B cell (primary cell): ENCODE results near the gene MCM6. TPM values are rescaled to one million over a fixed set of nuclear protein-coding genes. Genes with fewer than 3 reads are reported as not detected.

Experiments used
- ATAC-seq: fragments of 200-7000 bp; cut with Tn5 transposase; one replicate; pipeline ENCODE4 v1.10.0; 2021; ENCODE audit warnings: low read depth, mild to moderate bottlenecking, moderate number of reproducible peaks, moderate library complexity
- CTCF ChIA-PET: fragments of 350-600 bp; sonication (Branson Sonifier 250); formaldehyde crosslinking; loops from one replicate; lab custom pipeline; 2021; ENCODE audit warnings: antibody characterized with exemption, inconsistent platforms; lab: Charles Lee
- POLR2A ChIA-PET: fragments of 350-600 bp; sonication (Branson Sonifier 250); formaldehyde crosslinking; loops from one replicate; lab custom pipeline; 2021; ENCODE audit warnings: antibody characterized with exemption; lab: Charles Lee
- DNase-seq: peaks from one replicate; pipeline ENCODE4 v3.0.0; 2013
- H2AFZ ChIP-seq: 2 replicates; pipeline ENCODE4 v1.6.1; 2012; ENCODE audit warnings: mild to moderate bottlenecking, low read depth, low read length; ENCODE audit not compliant: insufficient read depth, poor library complexity, severe bottlenecking
- H3K27ac ChIP-seq, 2 donors: 1 replicate in 1 of 2; 2 replicates in 1 of 2; pipeline ENCODE4 v1.5.1; 2012 to 2013; ENCODE audit warnings: low read length in 2 of 2, mild to moderate bottlenecking in 2 of 2, moderate library complexity in 1 of 2
- H3K27me3 ChIP-seq, 4 experiments: fragments of 200-600 bp in 1 of 4; sonication (generic) in 1 of 4; replicated peaks in 1 of 4; 1 replicate in 2 of 4; 2 replicates in 2 of 4; pipeline versions ENCODE4 v1.6.1 to v1.7.0; 2013 to 2016; ENCODE audit warnings: low read length in 3 of 4, mild to moderate bottlenecking in 2 of 4, mixed read lengths in 1 of 4, moderate library complexity in 1 of 4; ENCODE audit not compliant: insufficient read depth in 4 of 4, control insufficient read depth in 3 of 4; ENCODE audit errors: control extremely low read depth in 1 of 4
- H3K36me3 ChIP-seq, 2 experiments: replicated peaks in 1 of 2; 1 replicate in 1 of 2; 2 replicates in 1 of 2; pipeline versions ENCODE4 v1.6.1 to v1.7.1; 2013; ENCODE audit warnings: low read length in 1 of 2; ENCODE audit not compliant: insufficient read depth in 2 of 2, control insufficient read depth in 1 of 2; ENCODE audit errors: control extremely low read depth in 1 of 2, extremely low read depth in 1 of 2
- H3K4me1 ChIP-seq, 2 donors: fragments of 200-600 bp in 1 of 2; sonication (generic) in 1 of 2; 1 replicate in 1 of 2; 2 replicates in 1 of 2; pipeline versions ENCODE4 v1.5.1 to v1.6.1; 2013 to 2017; ENCODE audit warnings: low read length in 2 of 2; ENCODE audit not compliant: control insufficient read depth in 2 of 2, insufficient read depth in 2 of 2
- H3K4me2 ChIP-seq: replicated peaks from 2 replicates; pipeline ENCODE3; 2012; ENCODE audit warnings: mild to moderate bottlenecking, low read depth, low read length; ENCODE audit not compliant: poor library complexity, severe bottlenecking
- H3K4me3 ChIP-seq, 5 experiments: fragments of 200-600 bp in 1 of 5; sonication (generic) in 1 of 5; 1 replicate in 3 of 5; 2 replicates in 2 of 5; pipeline versions ENCODE4 v1.5.1 to v1.7.0; 2011 to 2016; ENCODE audit warnings: low read length in 4 of 5, mild to moderate bottlenecking in 4 of 5, low read depth in 2 of 5, control low read depth in 1 of 5, moderate library complexity in 1 of 5; ENCODE audit not compliant: insufficient read depth in 1 of 5; ENCODE audit errors: control extremely low read depth in 1 of 5, extremely low read depth in 1 of 5
- H3K79me2 ChIP-seq: fragments of 200-600 bp; sonication (generic); one replicate; pipeline ENCODE4 v1.6.0; 2016; ENCODE audit warnings: low read length; ENCODE audit not compliant: control insufficient read depth, insufficient read depth
- H3K9ac ChIP-seq: fragments of 200-600 bp; sonication (generic); 2 replicates; pipeline ENCODE4 v1.6.1; 2017; ENCODE audit warnings: mild to moderate bottlenecking, low read length, moderate library complexity
- H3K9me3 ChIP-seq, 3 donors: one replicate each; pipeline versions ENCODE4 v1.6.1 to v1.7.1; 2013; ENCODE audit warnings: low read length in 2 of 3; ENCODE audit not compliant: control insufficient read depth in 2 of 3, insufficient read depth in 1 of 3; ENCODE audit errors: control extremely low read depth in 1 of 3
- H4K20me1 ChIP-seq: 2 replicates; pipeline ENCODE4 v1.6.0; 2012; ENCODE audit warnings: mild to moderate bottlenecking, low read length; ENCODE audit not compliant: insufficient read depth, control insufficient read depth, poor library complexity, severe bottlenecking
- H3K27ac Mint-ChIP-seq: one replicate; pipeline ENCODE4 v1.8.0; 2021; ENCODE audit warnings: mixed read lengths
- H3K27me3 Mint-ChIP-seq: one replicate; pipeline ENCODE4 v1.8.0; 2021; ENCODE audit warnings: mixed read lengths
- H3K4me1 Mint-ChIP-seq: one replicate; pipeline ENCODE4 v1.8.0; 2021; ENCODE audit warnings: mixed read lengths
- H3K4me3 Mint-ChIP-seq: one replicate; pipeline ENCODE4 v1.8.0; 2021; ENCODE audit warnings: mixed read lengths
- H3K9me3 Mint-ChIP-seq: one replicate; pipeline ENCODE4 v1.8.0; 2022; ENCODE audit warnings: mixed read lengths; ENCODE audit not compliant: insufficient read depth
- EZH2 ChIP-seq: IDR thresholded peaks from 2 replicates; pipeline ENCODE4 v1.6.1; 2012; ENCODE audit warnings: borderline replicate concordance, low read depth, mild to moderate bottlenecking, moderate library complexity, low read length; ENCODE audit not compliant: insufficient read depth, poor library complexity, severe bottlenecking
- WGBS: methylation state at CpG from one replicate; pipeline ENCODE4 v1.1.5; 2013; ENCODE audit warnings: missing lambda C conversion rate; ENCODE audit not compliant: insufficient coverage; 5-methylcytosine and 5-hydroxymethylcytosine counted together
- intact Hi-C: fragments of 100-400 bp; cut with micrococcal nuclease; formaldehyde crosslinking; loops from one replicate; pipeline ENCODE4 v1.10.0; 2022
- polyA plus RNA-seq: library from polyadenylated mRNA; depleted of rRNA; stranded (reverse); fragments of >200 nt; gene quantifications from 2 replicates; pipeline ENCODE4 v1.2.3, GENCODE V29; 2012
- total RNA-seq, 2 donors: library from RNA; stranded (reverse); fragments of 120-200 nt in 1 of 2; gene quantifications; 1 replicate in 1 of 2; 2 replicates in 1 of 2; pipeline versions ENCODE4 v1.2.3 to v1.2.4, GENCODE V29; 2013 to 2022
- TF ChIP-seq, protein P1 (sequence below): fragments of 200-600 bp; IDR thresholded peaks from one replicate; pipeline ENCODE4 v1.8.0; 2022; ENCODE audit warnings: antibody characterized with exemption, mild to moderate bottlenecking

MCM6 gene
- total and polyA plus RNA-seq, 2 donors (not counting 1 experiment from before 2014, with no cell fraction given), result 2.3 to 30.0 TPM

DNA sequence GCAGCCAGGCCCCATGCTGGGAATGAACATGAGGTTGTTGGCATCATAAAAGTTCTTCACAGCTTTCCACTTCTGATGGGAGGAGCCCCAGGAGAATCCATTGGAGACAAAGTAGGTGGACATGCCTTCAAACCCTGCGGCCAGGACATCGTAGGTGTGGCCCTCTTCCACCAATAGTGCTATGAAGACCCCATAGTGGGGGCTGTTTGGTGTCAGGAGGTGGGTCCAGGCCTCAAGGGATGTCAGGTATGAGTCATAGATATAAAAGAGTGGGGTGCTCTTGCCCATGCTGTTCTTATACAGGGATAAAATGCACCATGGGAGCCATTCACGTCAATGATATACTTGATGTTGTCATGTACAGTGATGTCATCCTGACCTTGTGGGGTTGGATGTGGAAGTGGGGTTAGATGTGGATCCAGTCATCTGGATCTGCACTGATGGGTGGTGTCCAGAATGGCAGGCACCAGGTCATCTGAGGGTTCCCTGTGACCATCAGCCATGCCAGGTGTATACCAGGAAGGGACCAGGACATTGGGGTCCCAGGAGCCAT lies 22.1 kb upstream of the MCM6 start:
- Histone ChIP-seq H3K9me3 (no peaks in the 10 kb centered on the region), H3K4me3 (no peak overlapping the region), H3K4me2 (no peak overlapping the region), H3K27ac (no peak overlapping the region), H3K79me2 (no peaks in the 10 kb centered on the region), H3K36me3 (peaks cover 0 to 2% of the 10 kb centered on the region in 2 experiments), H3K27me3 (no peaks in the 10 kb centered on the region), H4K20me1 (no peaks in the 10 kb centered on the region), H3K9ac (no peak overlapping the region), H3K4me1 (no peaks in the 10 kb centered on the region), H2AFZ (no peak overlapping the region)
- H3K27ac Mint-ChIP-seq, result no peak overlapping the region
- ChIA-PET POLR2A (no interaction called here), CTCF (interaction anchor here (0.8 to 1.2 kb wide), 2 partner anchors 16 to 486 kb away, joined by 3 to 4 read pairs; no protein-coding TSS in a partner anchor)
- 100% methylated on average over 3 of the region's 3 CpGs for WGBS
- peaks cover 2% of the 10 kb centered on the region for H3K4me1 Mint-ChIP-seq
- TF ChIP-seq, protein P1, sequence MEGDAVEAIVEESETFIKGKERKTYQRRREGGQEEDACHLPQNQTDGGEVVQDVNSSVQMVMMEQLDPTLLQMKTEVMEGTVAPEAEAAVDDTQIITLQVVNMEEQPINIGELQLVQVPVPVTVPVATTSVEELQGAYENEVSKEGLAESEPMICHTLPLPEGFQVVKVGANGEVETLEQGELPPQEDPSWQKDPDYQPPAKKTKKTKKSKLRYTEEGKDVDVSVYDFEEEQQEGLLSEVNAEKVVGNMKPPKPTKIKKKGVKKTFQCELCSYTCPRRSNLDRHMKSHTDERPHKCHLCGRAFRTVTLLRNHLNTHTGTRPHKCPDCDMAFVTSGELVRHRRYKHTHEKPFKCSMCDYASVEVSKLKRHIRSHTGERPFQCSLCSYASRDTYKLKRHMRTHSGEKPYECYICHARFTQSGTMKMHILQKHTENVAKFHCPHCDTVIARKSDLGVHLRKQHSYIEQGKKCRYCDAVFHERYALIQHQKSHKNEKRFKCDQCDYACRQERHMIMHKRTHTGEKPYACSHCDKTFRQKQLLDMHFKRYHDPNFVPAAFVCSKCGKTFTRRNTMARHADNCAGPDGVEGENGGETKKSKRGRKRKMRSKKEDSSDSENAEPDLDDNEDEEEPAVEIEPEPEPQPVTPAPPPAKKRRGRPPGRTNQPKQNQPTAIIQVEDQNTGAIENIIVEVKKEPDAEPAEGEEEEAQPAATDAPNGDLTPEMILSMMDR, result no peak
- TF ChIP-seq EZH2, result no peak
- no peak for DNase-seq
- ATAC-seq, result no peak
- no peak overlapping the region for H3K4me3 Mint-ChIP-seq
- H3K9me3 Mint-ChIP-seq, result no peaks in the 10 kb centered on the region
- intact Hi-C loops, result no loop called here
- no peaks in the 10 kb centered on the region for H3K27me3 Mint-ChIP-seq

DNA sequence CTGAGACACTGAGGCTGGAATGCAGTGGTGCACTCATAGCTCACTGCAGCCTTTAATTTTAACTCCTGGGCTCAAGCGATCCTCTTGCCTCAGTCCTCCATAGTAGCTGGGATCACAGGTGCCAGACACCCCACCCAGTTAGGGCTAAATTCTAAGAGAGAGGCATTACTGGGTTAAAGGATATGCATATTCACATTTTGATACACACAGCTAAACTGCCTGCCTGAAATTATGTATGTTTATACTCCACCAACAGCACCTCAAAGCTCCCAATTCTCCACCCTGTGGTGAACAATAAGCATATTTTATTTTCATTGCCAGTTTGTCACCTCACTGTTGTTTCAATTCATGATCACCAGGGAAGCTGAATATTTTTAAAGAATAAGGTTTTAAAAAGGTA lies 18.7 kb upstream of the MCM6 start:
- H3K4me3 Mint-ChIP-seq, result no peak overlapping the region

More for the DNA sequence above, 18.7 kb upstream of the MCM6 start:
- peaks cover 2% of the 10 kb centered on the region for H3K4me1 Mint-ChIP-seq
- Histone ChIP-seq H3K4me1 (no peaks in the 10 kb centered on the region), H3K36me3 (no peaks in the 10 kb centered on the region), H3K79me2 (no peaks in the 10 kb centered on the region), H3K9ac (no peak overlapping the region), H3K4me3 (no peak overlapping the region), H3K27me3 (no peaks in the 10 kb centered on the region), H3K9me3 (no peaks in the 10 kb centered on the region), H3K27ac (no peak overlapping the region), H4K20me1 (no peaks in the 10 kb centered on the region), H3K4me2 (no peak overlapping the region), H2AFZ (no peak overlapping the region)
- no CpG with 5 or more reads among the region's 1 CpG for WGBS
- ChIA-PET CTCF (interaction anchor here (0.6 to 1.1 kb wide), 2 partner anchors 11 to 19 kb away, joined by 3 to 6 read pairs; no protein-coding TSS in a partner anchor), POLR2A (interaction anchor here (0.5 kb wide), 1 partner anchor 13 kb away, joined by 3 read pairs; no protein-coding TSS in a partner anchor)
- DNase-seq (no peak), ATAC-seq (no peak)
- no peaks in the 10 kb centered on the region for H3K27me3 Mint-ChIP-seq
- H3K9me3 Mint-ChIP-seq, result no peaks in the 10 kb centered on the region
- no peak for TF ChIP-seq EZH2
- TF ChIP-seq, protein P1, result no peak
- H3K27ac Mint-ChIP-seq, result no peak overlapping the region
- intact Hi-C loops, result no loop called here
